ENCODE results near the gene FBLN5.

Gene FBLN5

GRCh38 chr14:91870001-91870400 is 77.5 kb downstream of the FBLN5 start:
- H3K4me3 ChIP-seq (ENCODE audit: low read length): no peak overlapping the region
- no peaks in the 10 kb centered on the region for H3K27me3 ChIP-seq (ENCODE audit: insufficient read depth, low read length)
- H3K9me3 ChIP-seq (ENCODE audit: insufficient read depth, low read depth, low read length): no peaks in the 10 kb centered on the region
- 81% methylated on average over 16 of the region's 16 CpGs for WGBS
- H3K9ac ChIP-seq (ENCODE audit: low read depth, low read length): no peak overlapping the region
- H3K36me3 ChIP-seq (ENCODE audit: insufficient read depth, low read length): no peaks in the 10 kb centered on the region
- H3K27ac ChIP-seq (ENCODE audit: low read depth, low read length): no peak overlapping the region
- H3K4me1 ChIP-seq (ENCODE audit: insufficient read depth, low read length): peaks cover 6% of the 10 kb centered on the region

- H3K4me1 ChIP-seq (ENCODE audit: insufficient read depth, low read length): peaks cover 6% of the 10 kb centered on the region
- H3K27me3 ChIP-seq (ENCODE audit: insufficient read depth, low read length): no peaks in the 10 kb centered on the region
- H3K9me3 ChIP-seq (ENCODE audit: insufficient read depth, low read depth, low read length): no peaks in the 10 kb centered on the region
- H3K36me3 ChIP-seq (ENCODE audit: insufficient read depth, low read length): no peaks in the 10 kb centered on the region
- no peak overlapping the region for H3K27ac ChIP-seq (ENCODE audit: low read depth, low read length)
- H3K9ac ChIP-seq (ENCODE audit: low read depth, low read length): no peak overlapping the region
- 73% methylated on average over 7 of the region's 8 CpGs for WGBS
- H3K4me3 ChIP-seq (ENCODE audit: low read length): no peak overlapping the region
Measured at GRCh38 chr14:91869556-91869955, 77.9 kb downstream of the FBLN5 start.

GRCh38 chr14:91867316-91867988 is 80.0 kb downstream of the FBLN5 start, which contains the start of gene TC2N:
Gene TC2N (minus strand): TSS chr14:91867536. CDS start chr14:91813769, 53,767 bp downstream.
- H3K4me3 ChIP-seq (ENCODE audit: low read length): no peak within 1 kb of the TSS
- H3K27ac ChIP-seq (ENCODE audit: low read depth, low read length): no peak within 1 kb of the TSS
- H3K9me3 ChIP-seq (ENCODE audit: insufficient read depth, low read depth, low read length): no peaks in the 10 kb centered on the region
- WGBS: 88% methylated on average over 10 of the region's 10 CpGs
- no peaks in the 10 kb centered on the region for H3K27me3 ChIP-seq (ENCODE audit: insufficient read depth, low read length)
- H3K9ac ChIP-seq (ENCODE audit: low read depth, low read length): no peak within 1 kb of the TSS
- H3K4me1 ChIP-seq (ENCODE audit: insufficient read depth, low read length): peaks cover 6% of the 10 kb centered on the region
- H3K36me3 ChIP-seq (ENCODE audit: insufficient read depth, low read length): no peaks in the 10 kb centered on the region

GRCh38 chr14:91866511-91867295 is 80.8 kb downstream of the FBLN5 start:
- Histone ChIP-seq H3K9me3 (ENCODE audit: insufficient read depth, low read depth, low read length) (no peaks in the 10 kb centered on the region), H3K27me3 (ENCODE audit: insufficient read depth, low read length) (no peaks in the 10 kb centered on the region), H3K9ac (ENCODE audit: low read depth, low read length) (no peak overlapping the region), H3K36me3 (ENCODE audit: insufficient read depth, low read length) (no peaks in the 10 kb centered on the region), H3K4me1 (ENCODE audit: insufficient read depth, low read length) (peaks cover 6% of the 10 kb centered on the region), H3K27ac (ENCODE audit: low read depth, low read length) (no peak overlapping the region), H3K4me3 (ENCODE audit: low read length) (no peak overlapping the region)
- 92% methylated on average over 6 of the region's 6 CpGs for WGBS

- no peaks in the 10 kb centered on the region for H3K27me3 ChIP-seq (ENCODE audit: insufficient read depth, low read length)
- no peaks in the 10 kb centered on the region for H3K9me3 ChIP-seq (ENCODE audit: insufficient read depth, low read depth, low read length)
- H3K27ac ChIP-seq (ENCODE audit: low read depth, low read length): no peak overlapping the region
- 92% methylated on average over 2 of the region's 2 CpGs for WGBS
- no peak overlapping the region for H3K9ac ChIP-seq (ENCODE audit: low read depth, low read length)
- no peaks in the 10 kb centered on the region for H3K36me3 ChIP-seq (ENCODE audit: insufficient read depth, low read length)
- peaks cover 6% of the 10 kb centered on the region for H3K4me1 ChIP-seq (ENCODE audit: insufficient read depth, low read length)
- H3K4me3 ChIP-seq (ENCODE audit: low read length): no peak overlapping the region
Measured at GRCh38 chr14:91866061-91866460, 81.4 kb downstream of the FBLN5 start.

- H3K9ac ChIP-seq (ENCODE audit: low read depth, low read length): no peak overlapping the region
- no peaks in the 10 kb centered on the region for H3K27me3 ChIP-seq (ENCODE audit: insufficient read depth, low read length)
- H3K9me3 ChIP-seq (ENCODE audit: insufficient read depth, low read depth, low read length): no peaks in the 10 kb centered on the region
- H3K27ac ChIP-seq (ENCODE audit: low read depth, low read length): no peak overlapping the region
- no peak overlapping the region for H3K4me3 ChIP-seq (ENCODE audit: low read length)
- no peaks in the 10 kb centered on the region for H3K36me3 ChIP-seq (ENCODE audit: insufficient read depth, low read length)
- 77% methylated on average over 4 of the region's 4 CpGs for WGBS
- peaks cover 6% of the 10 kb centered on the region; the same call in 1 of the 2 replicates for H3K4me1 ChIP-seq (ENCODE audit: insufficient read depth, low read length)
Measured at GRCh38 chr14:91862417-91862816, 85.1 kb downstream of the FBLN5 start.

GRCh38 chr14:91861091-91861490 is 86.4 kb downstream of the FBLN5 start:
- H3K27me3 ChIP-seq (ENCODE audit: insufficient read depth, low read length): no peaks in the 10 kb centered on the region
- 92% methylated on average over 2 of the region's 2 CpGs for WGBS
- no peaks in the 10 kb centered on the region for H3K9me3 ChIP-seq (ENCODE audit: insufficient read depth, low read depth, low read length)
- peaks cover 6% of the 10 kb centered on the region; the same call in 1 of the 2 replicates for H3K4me1 ChIP-seq (ENCODE audit: insufficient read depth, low read length)
- no peaks in the 10 kb centered on the region for H3K36me3 ChIP-seq (ENCODE audit: insufficient read depth, low read length)
- no peak overlapping the region for H3K9ac ChIP-seq (ENCODE audit: low read depth, low read length)
- H3K27ac ChIP-seq (ENCODE audit: low read depth, low read length): no peak overlapping the region
- H3K4me3 ChIP-seq (ENCODE audit: low read length): no peak overlapping the region

- Histone ChIP-seq H3K9ac (ENCODE audit: low read depth, low read length) (no peak overlapping the region), H3K27ac (ENCODE audit: low read depth, low read length) (no peak overlapping the region), H3K27me3 (ENCODE audit: insufficient read depth, low read length) (no peaks in the 10 kb centered on the region), H3K9me3 (ENCODE audit: insufficient read depth, low read depth, low read length) (no peaks in the 10 kb centered on the region), H3K36me3 (ENCODE audit: insufficient read depth, low read length) (no peaks in the 10 kb centered on the region), H3K4me3 (ENCODE audit: low read length) (no peak overlapping the region), H3K4me1 (ENCODE audit: insufficient read depth, low read length) (peaks cover 6% of the 10 kb centered on the region; the same call in 1 of the 2 replicates)
Measured at GRCh38 chr14:91860238-91860637, 87.3 kb downstream of the FBLN5 start.

- no peaks in the 10 kb centered on the region for H3K27me3 ChIP-seq (ENCODE audit: insufficient read depth, low read length)
- H3K4me1 ChIP-seq (ENCODE audit: insufficient read depth, low read length): peaks cover 10% of the 10 kb centered on the region
- no peak overlapping the region for H3K9ac ChIP-seq (ENCODE audit: low read depth, low read length)
- H3K27ac ChIP-seq (ENCODE audit: low read depth, low read length): no peak overlapping the region
- WGBS: 65% methylated on average over 7 of the region's 8 CpGs
- no peak overlapping the region for H3K4me3 ChIP-seq (ENCODE audit: low read length)
- H3K9me3 ChIP-seq (ENCODE audit: insufficient read depth, low read depth, low read length): no peaks in the 10 kb centered on the region
- no peaks in the 10 kb centered on the region for H3K36me3 ChIP-seq (ENCODE audit: insufficient read depth, low read length)
Measured at GRCh38 chr14:91858536-91859275, 88.8 kb downstream of the FBLN5 start.

GRCh38 chr14:91857614-91858013 is 89.9 kb downstream of the FBLN5 start:
- 94% methylated on average over 2 of the region's 2 CpGs for WGBS
- Histone ChIP-seq H3K27me3 (ENCODE audit: insufficient read depth, low read length) (no peaks in the 10 kb centered on the region), H3K4me3 (ENCODE audit: low read length) (no peak overlapping the region), H3K4me1 (ENCODE audit: insufficient read depth, low read length) (peaks cover 12% of the 10 kb centered on the region), H3K9ac (ENCODE audit: low read depth, low read length) (no peak overlapping the region), H3K27ac (ENCODE audit: low read depth, low read length) (no peak overlapping the region), H3K9me3 (ENCODE audit: insufficient read depth, low read depth, low read length) (no peaks in the 10 kb centered on the region), H3K36me3 (ENCODE audit: insufficient read depth, low read length) (no peaks in the 10 kb centered on the region)

- H3K27me3 ChIP-seq (ENCODE audit: insufficient read depth, low read length): no peaks in the 10 kb centered on the region
- no peaks in the 10 kb centered on the region for H3K36me3 ChIP-seq (ENCODE audit: insufficient read depth, low read length)
- H3K9me3 ChIP-seq (ENCODE audit: insufficient read depth, low read depth, low read length): no peaks in the 10 kb centered on the region
- no peak overlapping the region for H3K9ac ChIP-seq (ENCODE audit: low read depth, low read length)
- peaks cover 12% of the 10 kb centered on the region for H3K4me1 ChIP-seq (ENCODE audit: insufficient read depth, low read length)
- no peak overlapping the region for H3K27ac ChIP-seq (ENCODE audit: low read depth, low read length)
- no CpG with 5 or more reads among the region's 2 CpGs for WGBS
- no peak overlapping the region for H3K4me3 ChIP-seq (ENCODE audit: low read length)
Measured at GRCh38 chr14:91854327-91854934, 93.1 kb downstream of the FBLN5 start.

Data from HUES64 (cell line).